ENCODE results near the gene CDH2. TPM values are rescaled to one million over a fixed set of nuclear protein-coding genes. Genes with fewer than 3 reads are reported as not detected.

The CDH2 gene
- total and polyA plus RNA-seq, 2 experiments from 2014 or later: 103 to 165 TPM

DNA sequence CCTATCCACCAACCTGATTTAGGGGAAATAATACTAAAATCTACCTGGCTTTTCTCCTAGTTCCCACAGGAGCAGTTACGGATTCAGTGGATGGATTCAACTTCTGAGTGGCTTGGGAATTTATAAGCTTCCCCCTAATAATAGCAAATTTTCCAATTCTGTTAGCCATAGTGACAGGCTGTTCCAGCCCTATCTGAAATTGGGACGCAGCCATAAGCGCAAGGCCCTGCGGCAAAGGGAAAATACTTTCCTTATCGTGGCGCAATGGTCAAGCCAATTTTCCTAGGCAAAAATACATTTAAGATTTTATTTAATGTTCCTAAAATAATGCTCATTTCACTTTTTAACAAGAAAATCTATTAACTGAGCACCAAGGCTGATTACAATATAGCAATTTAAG, 49.7 kb downstream of the CDH2 start:
- no peaks in the 10 kb centered on the region for H4K20me1 ChIP-seq (ENCODE audit: insufficient read depth)
- peaks cover 40% of the 10 kb centered on the region for H3K4me1 ChIP-seq (ENCODE audit: insufficient read depth)
- no peak overlapping the region for H3K4me2 ChIP-seq (ENCODE audit: unreplicated experiment)
- H3K79me2 ChIP-seq (ENCODE audit: insufficient read depth): peaks cover 100% of the 10 kb centered on the region
- in situ Hi-C loops (cut with MboI): no loop called here
- TF ChIP-seq EZH2phosphoT487 (IDR thresholded peaks at IDR 0.05; ENCODE audit: insufficient read depth, low read depth): no peak
- DNase-seq: no peak
- WGBS, 2 experiments (ENCODE audit: low coverage in 1 of 2, low lambda C conversion rate in 2 of 2, missing lambda C conversion rate in 2 of 2): 99% methylated on average over 6 of the region's 6 CpGs
- no peaks in the 10 kb centered on the region for H3K9me2 ChIP-seq (ENCODE audit: insufficient read depth)
- no peak overlapping the region for H3K9ac ChIP-seq
- H3K9me3 ChIP-seq (ENCODE audit: low read depth): no peaks in the 10 kb centered on the region
- H3K4me3 ChIP-seq: no peak overlapping the region
- H3F3A ChIP-seq (ENCODE audit: insufficient read depth): peaks cover 22% of the 10 kb centered on the region; the same call in 1 of the 2 replicates
- H3K36me3 ChIP-seq (ENCODE audit: low read depth): no peaks in the 10 kb centered on the region
- no peak overlapping the region for H2AFZ ChIP-seq
- no peaks in the 10 kb centered on the region for H3K27me3 ChIP-seq (replicated peaks; ENCODE audit: insufficient read depth)
- no peak overlapping the region for H3K27ac ChIP-seq

DNA sequence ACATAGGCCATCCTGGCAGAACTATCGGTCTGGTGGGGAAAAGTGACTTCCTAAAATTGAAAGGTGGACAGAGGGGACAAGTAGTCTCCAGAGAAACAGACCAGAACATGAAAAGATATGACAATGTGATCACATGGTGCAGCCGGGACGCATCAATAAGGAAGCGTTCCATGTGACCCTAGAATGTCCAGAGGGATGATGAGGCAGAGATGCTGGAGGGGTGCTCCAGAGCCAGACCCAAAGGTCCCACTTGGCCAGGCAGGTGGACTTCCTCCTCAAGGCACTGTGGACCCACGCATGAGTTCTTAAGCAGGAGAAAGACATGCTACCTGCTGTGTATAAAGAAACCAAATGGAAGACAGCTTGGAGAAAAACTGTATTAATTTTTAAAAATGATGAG, 50.2 kb downstream of the CDH2 start:
- no peak overlapping the region for H3K4me3 ChIP-seq
- H3K79me2 ChIP-seq (ENCODE audit: insufficient read depth): peaks cover 100% of the 10 kb centered on the region
- no peaks in the 10 kb centered on the region for H4K20me1 ChIP-seq (ENCODE audit: insufficient read depth)
- H3K9ac ChIP-seq: no peak overlapping the region
- no peaks in the 10 kb centered on the region for H3K27me3 ChIP-seq (replicated peaks; ENCODE audit: insufficient read depth)
- no peak for DNase-seq
- in situ Hi-C loops (cut with MboI): no loop called here
- H3F3A ChIP-seq (ENCODE audit: insufficient read depth): peaks cover 22% of the 10 kb centered on the region; the same call in 1 of the 2 replicates
- H3K9me3 ChIP-seq (ENCODE audit: low read depth): no peaks in the 10 kb centered on the region
- no peaks in the 10 kb centered on the region for H3K9me2 ChIP-seq (ENCODE audit: insufficient read depth)
- H3K36me3 ChIP-seq (ENCODE audit: low read depth): no peaks in the 10 kb centered on the region
- TF ChIP-seq EZH2phosphoT487 (IDR thresholded peaks at IDR 0.05; ENCODE audit: insufficient read depth, low read depth): no peak
- no peak for TF ChIP-seq EZH2 (IDR thresholded peaks at IDR 0.05; ENCODE audit: insufficient read depth, poor library complexity, severe bottlenecking)
- no peak overlapping the region for H3K4me2 ChIP-seq (ENCODE audit: unreplicated experiment)
- WGBS, 2 experiments (ENCODE audit: low coverage in 1 of 2, low lambda C conversion rate in 2 of 2, missing lambda C conversion rate in 2 of 2): 91 to 96% methylated on average over 5 of the region's 5 CpGs
- H2AFZ ChIP-seq: no peak overlapping the region
- H3K4me1 ChIP-seq (ENCODE audit: insufficient read depth): peaks cover 40% of the 10 kb centered on the region
- H3K27ac ChIP-seq: no peak overlapping the region

GRCh38 chr18:28125051-28125450, 51.9 kb downstream of the CDH2 start:
- Histone ChIP-seq H3F3A (ENCODE audit: insufficient read depth) (peaks cover 22% of the 10 kb centered on the region; the same call in 1 of the 2 replicates), H3K4me3 (peak overlapping the region; percentile 58), H3K79me2 (ENCODE audit: insufficient read depth) (peaks cover 100% of the 10 kb centered on the region), H3K4me1 (ENCODE audit: insufficient read depth) (peaks cover 40% of the 10 kb centered on the region), H3K27ac (peak overlapping the region; percentile 29), H3K9ac (no peak overlapping the region; the same call in 1 of the 2 replicates), H3K4me2 (ENCODE audit: unreplicated experiment) (peak overlapping the region; percentile 75), H3K27me3 (replicated peaks; ENCODE audit: insufficient read depth) (no peaks in the 10 kb centered on the region), H3K36me3 (ENCODE audit: low read depth) (no peaks in the 10 kb centered on the region), H3K9me2 (ENCODE audit: insufficient read depth) (no peaks in the 10 kb centered on the region), H2AFZ (peak overlapping the region; percentile 65), H3K9me3 (ENCODE audit: low read depth) (no peaks in the 10 kb centered on the region), H4K20me1 (ENCODE audit: insufficient read depth) (no peaks in the 10 kb centered on the region)
- in situ Hi-C loops (cut with MboI): no loop called here
- no peak for DNase-seq
- 45 to 47% methylated on average over 3 of the region's 3 CpGs for WGBS, 2 experiments (ENCODE audit: low coverage in 1 of 2, low lambda C conversion rate in 2 of 2, missing lambda C conversion rate in 2 of 2)
- TF ChIP-seq EZH2 (IDR thresholded peaks at IDR 0.05; ENCODE audit: insufficient read depth, poor library complexity, severe bottlenecking) (no peak), EZH2phosphoT487 (IDR thresholded peaks at IDR 0.05; ENCODE audit: insufficient read depth, low read depth) (no peak)

GRCh38 chr18:28124131-28125029, 52.5 kb downstream of the CDH2 start:
- peak overlapping the region; percentile 65 for H2AFZ ChIP-seq
- H3K4me3 ChIP-seq: peak overlapping the region; percentile 58
- H3K9ac ChIP-seq: peak overlapping the region; percentile 54
- 7 to 13% methylated on average over 4 of the region's 4 CpGs for WGBS, 2 experiments (ENCODE audit: low coverage in 1 of 2, low lambda C conversion rate in 2 of 2, missing lambda C conversion rate in 2 of 2)
- no peaks in the 10 kb centered on the region for H3K9me2 ChIP-seq (ENCODE audit: insufficient read depth)
- H3K4me2 ChIP-seq (ENCODE audit: unreplicated experiment): peak overlapping the region; percentile 75
- TF ChIP-seq EZH2phosphoT487 (IDR thresholded peaks at IDR 0.05; ENCODE audit: insufficient read depth, low read depth): no peak
- no peak for TF ChIP-seq EZH2 (IDR thresholded peaks at IDR 0.05; ENCODE audit: insufficient read depth, poor library complexity, severe bottlenecking)
- peaks cover 100% of the 10 kb centered on the region for H3K79me2 ChIP-seq (ENCODE audit: insufficient read depth)
- H3K36me3 ChIP-seq (ENCODE audit: low read depth): no peaks in the 10 kb centered on the region
- peaks cover 40% of the 10 kb centered on the region for H3K4me1 ChIP-seq (ENCODE audit: insufficient read depth)
- no peaks in the 10 kb centered on the region for H4K20me1 ChIP-seq (ENCODE audit: insufficient read depth)
- no peaks in the 10 kb centered on the region for H3K9me3 ChIP-seq (ENCODE audit: low read depth)
- in situ Hi-C loops (cut with MboI): no loop called here
- H3F3A ChIP-seq (ENCODE audit: insufficient read depth): peaks cover 22% of the 10 kb centered on the region; the same call in 1 of the 2 replicates
- no peaks in the 10 kb centered on the region for H3K27me3 ChIP-seq (replicated peaks; ENCODE audit: insufficient read depth)
- DNase-seq: peak; percentile 47
- H3K27ac ChIP-seq: peak overlapping the region; percentile 29
